ENCODE data around the gene MORN5.

DNA sequence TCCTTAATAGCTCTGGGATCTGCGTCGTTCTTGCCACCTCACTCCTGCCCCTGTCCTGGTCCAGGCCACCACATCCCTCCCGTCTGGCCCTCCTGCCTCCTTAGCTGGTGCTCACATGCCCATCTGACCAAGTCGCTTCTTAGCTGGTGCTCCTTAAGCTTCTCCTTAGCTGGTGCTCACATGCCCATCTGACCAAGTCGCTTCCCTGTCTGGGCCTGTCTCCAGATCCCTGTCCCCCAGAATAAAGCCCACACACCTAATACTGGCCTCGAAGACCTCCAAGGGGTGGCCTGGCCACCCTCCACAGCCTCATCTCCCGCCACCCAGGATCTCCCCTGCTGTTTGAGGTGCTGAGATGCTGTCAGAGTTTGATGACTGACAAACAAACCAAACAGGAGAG is 35.2 kb upstream of the MORN5 start:
- TF ChIP-seq, protein P1, sequence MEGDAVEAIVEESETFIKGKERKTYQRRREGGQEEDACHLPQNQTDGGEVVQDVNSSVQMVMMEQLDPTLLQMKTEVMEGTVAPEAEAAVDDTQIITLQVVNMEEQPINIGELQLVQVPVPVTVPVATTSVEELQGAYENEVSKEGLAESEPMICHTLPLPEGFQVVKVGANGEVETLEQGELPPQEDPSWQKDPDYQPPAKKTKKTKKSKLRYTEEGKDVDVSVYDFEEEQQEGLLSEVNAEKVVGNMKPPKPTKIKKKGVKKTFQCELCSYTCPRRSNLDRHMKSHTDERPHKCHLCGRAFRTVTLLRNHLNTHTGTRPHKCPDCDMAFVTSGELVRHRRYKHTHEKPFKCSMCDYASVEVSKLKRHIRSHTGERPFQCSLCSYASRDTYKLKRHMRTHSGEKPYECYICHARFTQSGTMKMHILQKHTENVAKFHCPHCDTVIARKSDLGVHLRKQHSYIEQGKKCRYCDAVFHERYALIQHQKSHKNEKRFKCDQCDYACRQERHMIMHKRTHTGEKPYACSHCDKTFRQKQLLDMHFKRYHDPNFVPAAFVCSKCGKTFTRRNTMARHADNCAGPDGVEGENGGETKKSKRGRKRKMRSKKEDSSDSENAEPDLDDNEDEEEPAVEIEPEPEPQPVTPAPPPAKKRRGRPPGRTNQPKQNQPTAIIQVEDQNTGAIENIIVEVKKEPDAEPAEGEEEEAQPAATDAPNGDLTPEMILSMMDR (IDR thresholded peaks at IDR 0.05) = no peak
- no peak for TF ChIP-seq POLR2A (IDR thresholded peaks at IDR 0.05)

All from breast epithelium (tissue), 3 donors.